OCI-LY1 (cell line): ENCODE measurements around the gene HAVCR1.

Experiments used
- H2AFZ ChIP-seq: fragments of 200-600 bp; sonication (generic), shearing (Covaris generic); 2 replicates; pipeline ENCODE4 v1.6.0; 2014; ENCODE audit warnings: antibody characterized with exemption, mild to moderate bottlenecking, low read length
- H3F3A ChIP-seq: fragments of 200-600 bp; sonication (generic), shearing (Covaris generic); 2 replicates; pipeline ENCODE4 v1.6.0; 2014; ENCODE audit warnings: mild to moderate bottlenecking, antibody characterized with exemption, low read length, moderate library complexity; ENCODE audit not compliant: insufficient read depth
- H3K27ac ChIP-seq: fragments of 200-600 bp; sonication (generic); 2 replicates; pipeline ENCODE4 v1.5.1; 2014; ENCODE audit warnings: low read length, mixed run types, mild to moderate bottlenecking, low read depth; ENCODE audit not compliant: poor library complexity, severe bottlenecking
- H3K27me3 ChIP-seq: fragments of 200-600 bp; sonication (generic); 2 replicates; pipeline ENCODE4 v1.6.0; 2014; ENCODE audit warnings: antibody characterized with exemption, mild to moderate bottlenecking, low read length, moderate library complexity; ENCODE audit not compliant: insufficient read depth
- H3K36me3 ChIP-seq: fragments of 200-600 bp; sonication (generic); 2 replicates; pipeline ENCODE4 v1.6.1; 2014; ENCODE audit warnings: mild to moderate bottlenecking, antibody characterized with exemption, low read length, moderate library complexity, mixed read lengths; ENCODE audit not compliant: insufficient read depth
- H3K4me1 ChIP-seq: fragments of 200-600 bp; sonication (generic); 2 replicates; pipeline ENCODE4 v1.5.1; 2014; ENCODE audit warnings: mild to moderate bottlenecking, low read length, moderate library complexity; ENCODE audit not compliant: insufficient read depth, severe bottlenecking
- H3K4me2 ChIP-seq: fragments of 200-600 bp; sonication (generic), shearing (Covaris generic); 2 replicates; pipeline ENCODE4 v1.6.1; 2014; ENCODE audit warnings: low read length
- H3K4me3 ChIP-seq: fragments of 200-600 bp; sonication (generic); 2 replicates; pipeline ENCODE4 v1.5.1; 2014; ENCODE audit warnings: low read length, low read depth, mild to moderate bottlenecking, mixed read lengths; ENCODE audit not compliant: poor library complexity, severe bottlenecking
- H3K79me2 ChIP-seq: fragments of 200-600 bp; shearing (Covaris generic); 2 replicates; pipeline ENCODE4 v1.6.1; 2016; ENCODE audit warnings: mixed run types, low read length, mixed read lengths; ENCODE audit not compliant: insufficient read depth
- H3K9ac ChIP-seq: fragments of 200-600 bp; sonication (generic), shearing (Covaris generic); 2 replicates; pipeline ENCODE4 v1.6.1; 2014; ENCODE audit warnings: mild to moderate bottlenecking, low read length, mixed read lengths
- H3K9me2 ChIP-seq: fragments of 200-600 bp; sonication (generic), shearing (Covaris generic); 2 replicates; pipeline ENCODE4 v1.6.1; 2014; ENCODE audit warnings: low read depth, mild to moderate bottlenecking, low read length, mixed read lengths
- H3K9me3 ChIP-seq: fragments of 200-600 bp; shearing (Covaris generic); 2 replicates; pipeline ENCODE4 v1.6.1; 2014; ENCODE audit warnings: low read length, mixed read lengths
- H4K20me1 ChIP-seq: fragments of 200-600 bp; sonication (generic), shearing (Covaris generic); 2 replicates; pipeline ENCODE4 v1.6.0; 2016; ENCODE audit warnings: mild to moderate bottlenecking, low read length; ENCODE audit not compliant: insufficient read depth
- EZH2 ChIP-seq: fragments of 200-600 bp; sonication (generic), shearing (Covaris generic); IDR thresholded peaks from 2 replicates; pipeline ENCODE4 v1.8.0; 2017; ENCODE audit warnings: borderline replicate concordance, mixed run types, mild to moderate bottlenecking, antibody characterized with exemption, low read length, moderate library complexity, mixed read lengths
- TF ChIP-seq, protein P1 (sequence below): fragments of 200-600 bp; sonication (generic), shearing (Covaris generic); IDR thresholded peaks from 2 replicates; pipeline ENCODE4 v1.5.1; 2017; ENCODE audit warnings: mild to moderate bottlenecking, antibody characterized with exemption, low read length, moderate library complexity, mixed read lengths

Gene HAVCR1

GRCh38 chr5:157100140-157100679 is 41.3 kb upstream of the HAVCR1 start:
- H3K4me3 ChIP-seq, result no peak overlapping the region
- H3F3A ChIP-seq, result no peaks in the 10 kb centered on the region
- no peaks in the 10 kb centered on the region for H3K9me3 ChIP-seq
- no peaks in the 10 kb centered on the region for H3K27me3 ChIP-seq
- H3K27ac ChIP-seq, result no peak overlapping the region
- no peaks in the 10 kb centered on the region for H3K9me2 ChIP-seq
- H2AFZ ChIP-seq, result no peak overlapping the region
- TF ChIP-seq, protein P1, sequence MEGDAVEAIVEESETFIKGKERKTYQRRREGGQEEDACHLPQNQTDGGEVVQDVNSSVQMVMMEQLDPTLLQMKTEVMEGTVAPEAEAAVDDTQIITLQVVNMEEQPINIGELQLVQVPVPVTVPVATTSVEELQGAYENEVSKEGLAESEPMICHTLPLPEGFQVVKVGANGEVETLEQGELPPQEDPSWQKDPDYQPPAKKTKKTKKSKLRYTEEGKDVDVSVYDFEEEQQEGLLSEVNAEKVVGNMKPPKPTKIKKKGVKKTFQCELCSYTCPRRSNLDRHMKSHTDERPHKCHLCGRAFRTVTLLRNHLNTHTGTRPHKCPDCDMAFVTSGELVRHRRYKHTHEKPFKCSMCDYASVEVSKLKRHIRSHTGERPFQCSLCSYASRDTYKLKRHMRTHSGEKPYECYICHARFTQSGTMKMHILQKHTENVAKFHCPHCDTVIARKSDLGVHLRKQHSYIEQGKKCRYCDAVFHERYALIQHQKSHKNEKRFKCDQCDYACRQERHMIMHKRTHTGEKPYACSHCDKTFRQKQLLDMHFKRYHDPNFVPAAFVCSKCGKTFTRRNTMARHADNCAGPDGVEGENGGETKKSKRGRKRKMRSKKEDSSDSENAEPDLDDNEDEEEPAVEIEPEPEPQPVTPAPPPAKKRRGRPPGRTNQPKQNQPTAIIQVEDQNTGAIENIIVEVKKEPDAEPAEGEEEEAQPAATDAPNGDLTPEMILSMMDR, result no peak
- no peak for TF ChIP-seq EZH2
- H4K20me1 ChIP-seq, result no peaks in the 10 kb centered on the region
- no peaks in the 10 kb centered on the region for H3K36me3 ChIP-seq
- H3K9ac ChIP-seq, result no peak overlapping the region
- H3K79me2 ChIP-seq, result no peaks in the 10 kb centered on the region
- H3K4me1 ChIP-seq, result no peaks in the 10 kb centered on the region
- H3K4me2 ChIP-seq, result no peak overlapping the region

DNA sequence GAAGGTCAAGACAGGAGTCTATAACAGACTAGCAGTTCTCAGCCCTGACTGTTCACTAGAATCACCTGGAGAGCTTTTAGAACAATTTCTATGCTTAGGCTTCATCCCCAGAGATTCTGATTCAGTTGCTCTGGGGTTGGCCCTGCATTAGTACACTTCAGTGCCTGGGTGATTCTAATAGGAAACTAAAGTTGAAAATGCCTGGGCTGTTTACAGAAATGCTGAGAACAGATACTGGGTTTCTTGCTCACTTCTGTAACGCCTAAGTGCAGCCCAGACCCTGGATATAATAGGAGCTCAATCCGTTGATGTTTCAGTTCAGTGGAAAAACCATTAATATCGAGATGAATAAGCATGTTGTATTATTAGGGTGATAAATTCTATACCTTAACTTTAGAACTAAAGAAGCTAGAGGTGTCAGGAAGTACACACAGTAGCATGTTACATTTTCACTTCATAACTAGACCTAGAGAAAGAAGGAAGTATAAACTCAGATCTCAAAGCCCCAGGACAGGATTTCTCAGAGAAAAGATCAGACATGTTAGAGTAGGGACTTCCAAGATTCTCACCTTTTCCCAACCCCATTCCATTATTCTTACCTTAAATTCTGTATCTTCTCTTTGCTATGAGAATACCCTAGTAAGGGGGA is 29.6 kb upstream of the HAVCR1 start:
- no peaks in the 10 kb centered on the region for H3F3A ChIP-seq
- no peaks in the 10 kb centered on the region for H4K20me1 ChIP-seq
- H2AFZ ChIP-seq, result no peak overlapping the region
- no peak overlapping the region for H3K4me2 ChIP-seq
- no peaks in the 10 kb centered on the region for H3K9me2 ChIP-seq
- no peak overlapping the region for H3K9ac ChIP-seq
- no peaks in the 10 kb centered on the region for H3K9me3 ChIP-seq
- H3K4me3 ChIP-seq, result no peak overlapping the region
- H3K27me3 ChIP-seq, result no peaks in the 10 kb centered on the region
- H3K36me3 ChIP-seq, result no peaks in the 10 kb centered on the region
- H3K27ac ChIP-seq, result no peak overlapping the region
- H3K4me1 ChIP-seq, result no peaks in the 10 kb centered on the region
- TF ChIP-seq, protein P1, result no peak
- TF ChIP-seq EZH2, result no peak
- no peaks in the 10 kb centered on the region for H3K79me2 ChIP-seq

DNA sequence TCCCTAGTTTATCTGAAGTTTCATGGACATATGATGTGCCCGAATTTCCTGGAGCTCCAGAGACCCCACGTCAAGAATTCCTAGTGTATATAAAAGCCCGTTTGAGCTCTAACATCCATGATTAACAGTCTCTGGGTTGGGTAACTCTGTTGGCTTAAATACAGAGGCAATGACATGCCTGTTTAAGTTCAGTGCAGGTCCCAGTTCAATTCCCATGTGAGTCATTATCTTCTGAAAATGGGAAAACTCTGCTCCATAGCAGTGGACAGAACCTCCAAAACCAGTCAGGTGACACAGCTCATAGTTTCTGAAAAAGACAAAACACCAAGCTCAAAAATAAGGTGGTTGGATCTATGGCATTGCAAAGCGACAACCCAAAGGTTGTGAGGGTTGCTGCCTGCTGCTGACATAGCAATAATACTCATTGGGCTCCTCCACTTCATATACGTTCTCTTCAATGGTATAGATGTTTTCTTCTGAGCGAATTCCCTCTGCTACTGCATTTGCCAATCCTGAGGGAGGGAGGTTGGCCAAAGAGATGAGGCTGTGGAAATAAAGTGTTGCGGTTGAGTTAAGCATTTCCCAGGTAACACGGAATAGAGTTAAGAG is 27.9 kb upstream of the HAVCR1 start:
- no peaks in the 10 kb centered on the region for H4K20me1 ChIP-seq
- no peaks in the 10 kb centered on the region for H3K9me2 ChIP-seq
- TF ChIP-seq, protein P1, result no peak
- no peak for TF ChIP-seq EZH2
- H3K79me2 ChIP-seq, result no peaks in the 10 kb centered on the region
- H3K9ac ChIP-seq, result no peak overlapping the region
- H2AFZ ChIP-seq, result no peak overlapping the region
- H3K27ac ChIP-seq, result no peak overlapping the region
- H3K4me1 ChIP-seq, result no peaks in the 10 kb centered on the region
- H3K4me2 ChIP-seq, result no peak overlapping the region
- no peaks in the 10 kb centered on the region for H3K27me3 ChIP-seq
- H3K4me3 ChIP-seq, result no peak overlapping the region
- H3K36me3 ChIP-seq, result no peaks in the 10 kb centered on the region
- no peaks in the 10 kb centered on the region for H3K9me3 ChIP-seq
- no peaks in the 10 kb centered on the region for H3F3A ChIP-seq
